Natural killer cell treated with Interleukin-12 subunit alpha and Interleukin-12 subunit beta and Interleukin-15 and Interleukin-18, amount 100 ng/mL, for 72 hours (primary cell): ENCODE results near the gene DEPDC5. TPM values are rescaled to one million over a fixed set of nuclear protein-coding genes. Genes with fewer than 3 reads are reported as not detected.

Source experiments
- ATAC-seq, 2 donors: fragments of 150-1000 bp; cut with Tn5 transposase in 1 of 2; sonication (Bioruptor Pico), chemical (Tn5 transposase) in 1 of 2; 2 replicates each; pipeline ENCODE4 v1.10.0; 2021
- DNase-seq: peaks from one replicate; pipeline ENCODE4 v3.0.0; 2022; ENCODE audit warnings: low spot score
- H3K27ac Mint-ChIP-seq, 2 donors: 1 replicate in 1 of 2; 2 replicates in 1 of 2; pipeline ENCODE4 v1.8.0; 2022; ENCODE audit warnings: mixed read lengths in 2 of 2, mild to moderate bottlenecking in 1 of 2, moderate library complexity in 1 of 2
- H3K27me3 Mint-ChIP-seq, 2 donors: 1 replicate in 1 of 2; 2 replicates in 1 of 2; pipeline ENCODE4 v1.8.0; 2022; ENCODE audit warnings: mixed read lengths in 2 of 2
- H3K36me3 Mint-ChIP-seq: one replicate; pipeline ENCODE4 v1.8.0; 2022; ENCODE audit warnings: mixed read lengths
- H3K4me1 Mint-ChIP-seq, 2 donors: 1 replicate in 1 of 2; 2 replicates in 1 of 2; pipeline ENCODE4 v1.8.0; 2022; ENCODE audit warnings: low read depth in 2 of 2, mixed read lengths in 2 of 2, mild to moderate bottlenecking in 1 of 2
- H3K4me3 Mint-ChIP-seq: one replicate; pipeline ENCODE4 v1.8.0; 2022; ENCODE audit warnings: mixed read lengths
- H3K9me3 Mint-ChIP-seq: 2 replicates; pipeline ENCODE4 v1.8.0; 2022; ENCODE audit warnings: mixed read lengths
- total RNA-seq, 2 donors: library from RNA; stranded (reverse); gene quantifications; one replicate each; pipeline ENCODE4 v1.2.3, GENCODE V29; 2022

Gene DEPDC5
- total RNA-seq, 2 donors from 2014 or later = 33.8 to 69.3 TPM

DNA sequence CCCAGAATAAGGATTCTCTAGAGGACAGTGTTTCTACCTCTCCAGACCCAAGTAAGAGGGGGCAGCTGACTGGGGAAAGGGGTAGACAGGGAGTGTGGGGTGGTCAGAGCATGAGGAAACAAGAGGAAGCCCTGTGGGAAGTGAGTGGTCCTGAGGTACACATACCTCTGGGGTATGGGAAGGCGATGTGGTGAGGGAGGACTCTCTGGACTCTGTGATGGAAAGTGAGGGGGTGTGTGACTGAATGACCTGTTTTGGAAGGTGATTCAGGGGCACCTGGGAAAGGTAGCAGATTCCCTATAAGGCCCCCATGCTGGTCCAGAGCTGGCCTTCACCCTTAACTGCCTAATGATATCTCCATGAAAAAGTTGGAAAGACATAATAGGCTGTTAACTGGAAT, 80.1 kb downstream of the DEPDC5 start:
- Mint-ChIP-seq H3K27ac (no peak overlapping the region), H3K27me3 (no peaks in the 10 kb centered on the region), H3K36me3 (peaks cover 22% of the 10 kb centered on the region), H3K4me3 (no peak overlapping the region), H3K4me1 (peaks cover 12 to 17% of the 10 kb centered on the region in 2 donors), H3K9me3 (no peaks in the 10 kb centered on the region)
- ATAC-seq = no peak
- no peak for DNase-seq

DNA sequence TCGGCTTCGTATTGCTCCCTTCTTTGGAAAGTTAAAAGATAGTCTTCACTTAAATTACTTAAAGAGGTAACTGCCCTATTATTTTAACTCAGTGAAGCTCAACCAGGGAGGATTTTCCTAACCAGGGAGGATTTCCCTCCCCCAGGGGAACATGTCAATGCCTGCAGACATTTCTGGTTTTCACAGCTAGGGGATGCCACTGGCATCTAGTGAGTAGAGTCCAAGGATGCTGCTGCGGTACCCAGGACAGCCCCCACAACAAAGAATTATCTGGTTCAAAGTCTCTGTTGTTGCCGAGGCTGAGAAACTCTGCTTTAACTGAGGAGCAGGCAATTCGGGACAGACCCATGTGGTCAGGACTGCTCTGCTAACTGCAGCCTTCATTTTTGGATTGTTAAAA, 82.2 kb downstream of the DEPDC5 start:
- Mint-ChIP-seq H3K36me3 (peaks cover 21% of the 10 kb centered on the region), H3K4me1 (peaks cover 0 to 2% of the 10 kb centered on the region in 2 donors), H3K27ac (no peak overlapping the region), H3K9me3 (no peaks in the 10 kb centered on the region), H3K4me3 (no peak overlapping the region), H3K27me3 (no peaks in the 10 kb centered on the region)
- no peak for DNase-seq
- ATAC-seq = no peak

DNA sequence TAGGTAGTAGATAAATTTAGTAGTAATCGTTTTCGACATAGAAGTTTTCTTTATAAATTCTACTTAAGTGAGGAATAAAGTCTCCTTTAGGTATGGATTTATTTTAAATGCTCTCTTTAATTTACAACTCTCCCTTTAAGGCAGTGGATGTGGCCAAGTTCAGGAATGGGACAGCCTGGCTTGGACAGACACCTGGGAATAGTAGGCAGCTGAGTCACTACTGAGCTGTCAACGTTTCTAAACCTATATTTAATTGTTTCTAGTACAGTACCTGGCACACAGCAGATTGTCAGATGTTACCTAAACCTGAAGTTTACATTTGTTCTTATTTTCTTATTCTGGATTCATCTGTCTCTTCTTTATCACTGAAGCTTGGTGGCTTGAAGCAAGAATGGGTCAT, 85.1 kb downstream of the DEPDC5 start:
- H3K27ac Mint-ChIP-seq = no peak overlapping the region
- H3K4me3 Mint-ChIP-seq = no peak overlapping the region
- peaks cover 0 to 2% of the 10 kb centered on the region in 2 donors for H3K4me1 Mint-ChIP-seq
- H3K27me3 Mint-ChIP-seq = no peaks in the 10 kb centered on the region
- peaks cover 25% of the 10 kb centered on the region for H3K36me3 Mint-ChIP-seq
- ATAC-seq (no peak), DNase-seq (no peak)
- no peaks in the 10 kb centered on the region for H3K9me3 Mint-ChIP-seq

DNA sequence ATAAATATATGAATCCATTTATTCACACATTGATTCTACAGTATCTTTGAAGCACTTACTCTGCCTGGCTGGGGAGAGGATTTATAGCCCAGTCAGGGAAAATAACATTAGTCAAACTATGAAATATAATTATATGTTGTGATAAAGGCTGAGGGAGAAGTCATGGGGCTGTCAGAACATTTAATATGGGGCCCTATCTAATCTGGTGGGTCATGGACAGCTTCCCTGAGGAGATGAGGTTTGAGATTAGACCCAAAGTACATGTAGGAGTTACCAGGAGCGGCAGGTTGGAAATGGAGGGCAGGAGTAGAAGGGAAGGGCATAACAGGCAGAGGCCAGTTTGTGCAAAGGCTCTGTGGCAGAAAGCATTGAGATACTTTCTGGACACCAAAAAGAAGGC, 86.2 kb downstream of the DEPDC5 start:
- no peak for ATAC-seq
- no peaks in the 10 kb centered on the region for H3K4me1 Mint-ChIP-seq

GRCh38 chr22:31840585-31840984, 86.8 kb downstream of the DEPDC5 start:
- Mint-ChIP-seq H3K4me3 (no peak overlapping the region), H3K9me3 (no peaks in the 10 kb centered on the region), H3K4me1 (no peaks in the 10 kb centered on the region), H3K27ac (no peak overlapping the region), H3K36me3 (peaks cover 25% of the 10 kb centered on the region), H3K27me3 (no peaks in the 10 kb centered on the region)
- DNase-seq (no peak), ATAC-seq (no peak)

More for the DNA sequence above, 86.2 kb downstream of the DEPDC5 start:
- Mint-ChIP-seq H3K27ac (no peak overlapping the region), H3K9me3 (no peaks in the 10 kb centered on the region), H3K27me3 (no peaks in the 10 kb centered on the region), H3K36me3 (peaks cover 25% of the 10 kb centered on the region), H3K4me3 (no peak overlapping the region)
- no peak for DNase-seq

DNA sequence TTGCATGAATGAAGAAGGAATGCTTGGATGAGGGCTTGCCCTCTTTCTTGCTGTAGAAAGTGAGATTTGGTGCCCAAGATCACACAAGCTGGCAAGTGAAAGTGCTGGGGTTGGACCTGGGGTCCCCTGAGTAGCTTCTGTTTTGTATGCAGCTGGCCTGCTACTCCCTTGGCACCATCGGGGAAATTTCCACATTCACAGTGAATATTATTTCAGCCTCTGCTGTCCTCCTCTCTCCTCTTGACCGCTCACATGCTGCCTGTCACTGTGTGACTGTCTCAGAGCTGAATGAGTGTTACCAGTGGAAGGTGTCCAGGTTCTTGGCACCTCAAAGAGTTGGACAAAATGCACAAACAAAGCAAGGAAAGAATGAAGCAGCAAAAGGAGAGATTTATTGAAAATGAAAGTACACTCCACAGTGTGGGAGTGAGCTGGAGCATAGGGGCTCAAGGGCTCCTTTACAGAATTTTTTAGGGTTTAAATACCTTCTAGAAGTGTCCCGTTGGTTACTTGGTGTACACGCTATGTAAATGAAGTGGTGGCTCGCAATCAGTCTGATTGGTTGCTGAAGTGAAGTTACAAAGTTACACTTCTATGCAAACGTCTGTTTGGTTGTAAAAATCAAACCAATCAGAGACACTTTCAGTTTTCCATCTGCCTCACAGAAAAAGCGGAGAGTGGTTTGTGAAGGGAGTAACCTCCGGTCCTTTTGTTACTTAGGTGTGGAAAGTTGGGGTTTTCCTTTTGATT, 87.4 kb downstream of the DEPDC5 start:
- peaks cover 27% of the 10 kb centered on the region for H3K36me3 Mint-ChIP-seq
- no peaks in the 10 kb centered on the region for H3K4me1 Mint-ChIP-seq
- no peak overlapping the region for H3K4me3 Mint-ChIP-seq

DNA sequence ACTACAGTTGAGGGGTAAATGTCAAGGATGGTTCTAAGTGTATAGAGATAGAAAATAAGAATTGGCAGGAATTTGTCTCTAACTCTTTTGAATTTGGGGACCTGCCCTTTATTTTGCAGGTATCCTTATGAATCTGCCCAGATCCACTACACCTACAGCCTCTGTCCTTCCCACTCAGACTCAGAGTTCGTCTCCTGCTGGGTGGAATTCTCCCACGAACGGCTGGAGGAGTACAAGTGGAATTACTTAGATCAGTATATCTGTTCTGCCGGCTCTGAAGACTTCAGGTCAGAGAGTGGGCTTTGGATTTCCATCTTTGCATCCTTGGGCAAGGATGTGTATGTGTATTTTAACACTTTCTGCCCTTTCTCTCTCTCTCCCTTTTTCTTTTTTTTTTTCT, 89.7 kb downstream of the DEPDC5 start:
- Mint-ChIP-seq H3K36me3 (peaks cover 22% of the 10 kb centered on the region), H3K4me3 (no peak overlapping the region), H3K27me3 (no peaks in the 10 kb centered on the region), H3K4me1 (no peaks in the 10 kb centered on the region), H3K27ac (no peak overlapping the region), H3K9me3 (no peaks in the 10 kb centered on the region)
- DNase-seq = no peak
- no peak for ATAC-seq

More for the DNA sequence above, 87.4 kb downstream of the DEPDC5 start:
- no peaks in the 10 kb centered on the region for H3K9me3 Mint-ChIP-seq
- H3K27me3 Mint-ChIP-seq = no peaks in the 10 kb centered on the region
- no peak for DNase-seq
- no peak for ATAC-seq
- no peak overlapping the region for H3K27ac Mint-ChIP-seq

- ATAC-seq (no peak), DNase-seq (no peak)
- no peak overlapping the region for H3K4me3 Mint-ChIP-seq
- no peaks in the 10 kb centered on the region for H3K4me1 Mint-ChIP-seq
- no peaks in the 10 kb centered on the region for H3K27me3 Mint-ChIP-seq
- H3K9me3 Mint-ChIP-seq = no peaks in the 10 kb centered on the region
- H3K27ac Mint-ChIP-seq = no peak overlapping the region
- peaks cover 27% of the 10 kb centered on the region for H3K36me3 Mint-ChIP-seq
Observed at GRCh38 chr22:31844941-31845340, 91.1 kb downstream of the DEPDC5 start.

DNA sequence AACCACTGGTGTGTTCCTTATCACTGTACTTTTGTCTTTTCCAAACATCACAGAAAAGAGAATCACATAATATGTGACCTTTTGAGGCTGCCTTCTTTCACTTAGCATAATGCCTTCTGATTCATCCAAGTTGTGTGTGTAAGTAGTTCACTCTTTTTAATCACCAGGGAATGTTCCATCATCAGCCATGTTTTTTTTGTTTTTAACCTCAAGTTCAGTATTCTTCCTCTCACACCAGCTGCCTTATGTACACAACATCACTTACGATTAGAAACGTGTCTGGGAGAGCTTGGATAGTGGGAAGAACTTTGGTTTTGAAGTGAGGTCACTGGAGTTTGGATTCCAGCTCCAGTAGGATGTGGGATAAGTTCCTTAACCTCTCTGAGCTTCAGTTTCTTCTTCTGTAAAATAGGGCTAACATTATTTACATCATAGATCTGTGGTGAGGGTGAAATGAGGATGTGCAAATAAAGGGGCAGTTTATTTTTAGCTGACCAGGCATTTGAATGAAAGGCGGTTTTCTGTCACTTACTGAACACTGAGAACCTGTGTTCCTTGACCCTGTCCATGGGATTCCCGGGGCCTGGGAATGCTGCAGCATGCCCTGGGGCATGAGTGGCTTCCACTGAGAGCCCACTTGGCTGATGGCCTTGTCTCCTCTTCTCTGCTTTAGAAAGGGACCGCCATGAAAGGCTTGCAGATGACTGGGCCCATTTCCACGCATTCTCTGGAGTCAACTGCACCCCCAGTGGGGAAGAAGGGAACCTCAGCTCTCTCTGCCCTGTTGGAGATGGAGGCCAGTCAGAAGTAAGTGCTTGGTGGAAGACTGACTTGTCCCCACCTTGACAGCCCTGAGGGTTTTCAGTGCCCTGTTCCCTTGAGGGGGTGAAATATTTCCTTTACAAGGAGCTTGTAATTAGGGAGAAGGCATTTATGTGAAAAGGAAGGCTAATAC, 92.6 kb downstream of the DEPDC5 start:
- DNase-seq = no peak
- Mint-ChIP-seq H3K36me3 (peaks cover 25% of the 10 kb centered on the region), H3K27ac (no peak overlapping the region), H3K4me3 (no peak overlapping the region), H3K27me3 (no peaks in the 10 kb centered on the region), H3K4me1 (no peaks in the 10 kb centered on the region), H3K9me3 (no peaks in the 10 kb centered on the region)
- ATAC-seq = no peak

- Mint-ChIP-seq H3K4me3 (no peak overlapping the region), H3K4me1 (no peaks in the 10 kb centered on the region), H3K27me3 (no peaks in the 10 kb centered on the region), H3K27ac (no peak overlapping the region), H3K9me3 (no peaks in the 10 kb centered on the region), H3K36me3 (peaks cover 17% of the 10 kb centered on the region)
- ATAC-seq (no peak), DNase-seq (no peak)
Observed at GRCh38 chr22:31848411-31848810, 94.6 kb downstream of the DEPDC5 start.

DNA sequence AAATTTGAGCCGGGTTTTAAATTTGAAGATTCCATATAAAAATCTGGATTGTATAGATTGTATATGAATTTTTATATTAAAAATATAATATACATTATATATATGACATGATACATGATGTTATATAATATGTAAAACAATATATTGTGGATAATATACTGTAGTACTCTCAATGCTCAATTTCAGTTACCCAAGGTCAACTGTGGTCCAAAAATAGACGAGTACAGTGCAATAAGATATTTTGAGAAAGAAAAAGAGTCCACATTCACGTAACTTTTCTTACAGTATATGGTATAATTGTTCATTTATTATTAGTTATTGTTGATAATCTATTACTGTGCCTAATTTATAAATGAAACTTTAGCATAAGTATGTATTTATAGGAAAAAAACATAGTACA, 96.3 kb downstream of the DEPDC5 start:
- no peaks in the 10 kb centered on the region for H3K27me3 Mint-ChIP-seq
- no peak overlapping the region for H3K27ac Mint-ChIP-seq
- H3K4me1 Mint-ChIP-seq = no peaks in the 10 kb centered on the region
- no peak overlapping the region for H3K4me3 Mint-ChIP-seq
- no peaks in the 10 kb centered on the region for H3K9me3 Mint-ChIP-seq
- peaks cover 16% of the 10 kb centered on the region for H3K36me3 Mint-ChIP-seq
- no peak for ATAC-seq
- DNase-seq = no peak

- H3K27ac Mint-ChIP-seq = no peak overlapping the region
- ATAC-seq (no peak), DNase-seq (no peak)
- H3K27me3 Mint-ChIP-seq = no peaks in the 10 kb centered on the region
- H3K9me3 Mint-ChIP-seq = no peaks in the 10 kb centered on the region
- no peaks in the 10 kb centered on the region for H3K4me1 Mint-ChIP-seq
- peaks cover 12% of the 10 kb centered on the region for H3K36me3 Mint-ChIP-seq
- no peak overlapping the region for H3K4me3 Mint-ChIP-seq
Observed at GRCh38 chr22:31852691-31853421, 99.0 kb downstream of the DEPDC5 start.

DNA sequence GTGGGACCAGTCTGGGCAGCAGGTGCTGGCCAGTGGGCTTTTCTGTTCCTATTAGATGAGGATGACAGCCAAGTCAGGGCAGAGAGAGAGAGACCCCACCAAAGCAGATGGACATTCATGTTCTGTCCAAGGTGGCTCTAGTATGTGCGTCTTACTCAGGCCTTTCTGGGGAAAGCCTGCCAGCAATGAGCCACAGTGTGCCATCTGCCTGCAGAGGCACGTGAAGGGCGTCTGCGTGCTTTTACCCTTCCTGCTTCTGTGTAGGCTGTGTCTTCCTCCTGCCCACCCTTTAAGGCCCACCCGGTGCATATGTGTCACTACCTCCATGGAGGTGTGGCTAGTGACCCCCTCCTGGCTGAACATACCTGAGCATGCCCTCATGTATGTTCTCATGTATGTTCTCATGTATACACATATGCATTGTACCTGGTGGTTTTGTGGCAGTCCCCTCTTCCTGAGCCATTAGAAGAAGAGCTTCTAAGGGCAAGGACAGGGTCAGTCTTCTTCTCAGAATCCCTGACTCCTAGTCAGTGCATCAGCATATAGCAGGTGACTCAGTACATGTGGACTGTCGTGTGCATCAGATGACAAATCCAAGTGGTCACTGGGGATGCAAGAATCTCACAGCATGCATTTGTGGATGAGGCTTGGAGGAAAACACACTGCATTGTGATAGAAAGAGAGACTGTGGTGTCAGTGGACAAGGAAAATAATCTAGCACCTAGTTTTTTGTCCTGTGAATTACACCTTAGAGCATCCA, 100.1 kb downstream of the DEPDC5 start:
- DNase-seq (no peak), ATAC-seq (no peak)
- H3K4me1 Mint-ChIP-seq = no peaks in the 10 kb centered on the region
- H3K36me3 Mint-ChIP-seq = peaks cover 7% of the 10 kb centered on the region
- no peaks in the 10 kb centered on the region for H3K9me3 Mint-ChIP-seq
- no peak overlapping the region for H3K27ac Mint-ChIP-seq
- H3K4me3 Mint-ChIP-seq = no peak overlapping the region
- H3K27me3 Mint-ChIP-seq = no peaks in the 10 kb centered on the region
